GM19023 (cell line): Measurements from ENCODE around the gene PIGP.
A peak's percentile ranks its signal among the peaks of the same experiment; 100 is the strongest.
"Not testable (repeated sequence)": the region's sequence is repeated elsewhere in the genome, so short reads cannot be mapped to it uniquely, and the experiment has no call there.

Experiments
- ATAC-seq: cut with Tn5 transposase; IDR thresholded peaks from one replicate; pipeline ENCODE4 v1.9.1; 2021; ENCODE audit warnings: mild to moderate bottlenecking, moderate library complexity; ENCODE audit not compliant: unreplicated experiment

PIGP gene

GRCh38 chr21:37072988-37073416, at the start of gene PIGP, which contains the start of gene TTC3:
TSS of gene PIGP (minus strand) at chr21:37073071. CDS start at chr21:37072515, 556 bp downstream.
TSS of gene TTC3 (plus strand) at chr21:37073254. CDS start at chr21:37087258, 14,004 bp downstream.
- peak; percentile 66 for ATAC-seq

GRCh38 chr21:37119421-37120218, 46.7 kb upstream of the PIGP start:
- no peak for ATAC-seq

- ATAC-seq, result no peak
Measured at GRCh38 chr21:37118187-37118826, 45.4 kb upstream of the PIGP start.

GRCh38 chr21:37117204-37117603, 44.3 kb upstream of the PIGP start:
- ATAC-seq, result no peak

- not testable (repeated sequence) for ATAC-seq
Measured at GRCh38 chr21:37116459-37116858, 43.6 kb upstream of the PIGP start.

GRCh38 chr21:37114301-37114700, 41.4 kb upstream of the PIGP start:
- ATAC-seq, result not testable (repeated sequence)

- ATAC-seq, result not testable (repeated sequence)
Measured at GRCh38 chr21:37111029-37111428, 38.2 kb upstream of the PIGP start.

- no peak for ATAC-seq
Measured at GRCh38 chr21:37106998-37107397, 34.1 kb upstream of the PIGP start.

- not testable (repeated sequence) for ATAC-seq
Measured at GRCh38 chr21:37102746-37103145, 29.9 kb upstream of the PIGP start.

- ATAC-seq, result no peak
Measured at GRCh38 chr21:37101384-37101783, 28.5 kb upstream of the PIGP start.

- ATAC-seq, result no peak
Measured at GRCh38 chr21:37100316-37100715, 27.4 kb upstream of the PIGP start.

GRCh38 chr21:37098751-37099150, 25.9 kb upstream of the PIGP start:
- ATAC-seq, result no peak

GRCh38 chr21:37095821-37096220, 22.9 kb upstream of the PIGP start:
- ATAC-seq, result no peak

- no peak for ATAC-seq
Measured at GRCh38 chr21:37093977-37094376, 21.1 kb upstream of the PIGP start.

- no peak for ATAC-seq
Measured at GRCh38 chr21:37088186-37088735, 15.4 kb upstream of the PIGP start.

- no peak for ATAC-seq
Measured at GRCh38 chr21:37087188-37087587, 14.3 kb upstream of the PIGP start.

- no peak for ATAC-seq
Measured at GRCh38 chr21:37085726-37086125, 12.9 kb upstream of the PIGP start.

- no peak for ATAC-seq
Measured at GRCh38 chr21:37082856-37083528, 10.1 kb upstream of the PIGP start.

- ATAC-seq, result no peak
Measured at GRCh38 chr21:37082375-37082774, 9.5 kb upstream of the PIGP start.

- ATAC-seq, result no peak
Measured at GRCh38 chr21:37079211-37079824, 6.4 kb upstream of the PIGP start.

- ATAC-seq, result no peak
Measured at GRCh38 chr21:37077403-37077802, 4.5 kb upstream of the PIGP start.
